Mesenchymal stem cell (in vitro differentiated cells and primary cell): ENCODE results near the gene SHLD2.
"Not testable (repeated sequence)": the region's sequence is repeated elsewhere in the genome, so short reads cannot be mapped to it uniquely, and the experiment has no call there.

ENCODE experiments used
- DNase-seq: peaks from one replicate; pipeline ENCODE4 v3.0.0-alpha.2; 2013
- H2AFZ ChIP-seq: one replicate; pipeline ENCODE4 v1.6.1; 2013; ENCODE audit warnings: low read depth, mild to moderate bottlenecking, control low read depth, inconsistent platforms, low read length, moderate library complexity
- H2AK5ac ChIP-seq: 2 replicates; pipeline ENCODE4 v1.6.1; 2013; ENCODE audit warnings: low read length, moderate library complexity, mild to moderate bottlenecking, inconsistent platforms; ENCODE audit not compliant: severe bottlenecking
- H2BK120ac ChIP-seq: one replicate; pipeline ENCODE4 v1.6.1; 2013; ENCODE audit warnings: low read depth, mild to moderate bottlenecking, inconsistent platforms, low read length, moderate library complexity
- H2BK12ac ChIP-seq, 2 experiments: one replicate each; pipeline ENCODE4 v1.6.1; 2013; ENCODE audit warnings: inconsistent platforms in 2 of 2, low read length in 2 of 2, mild to moderate bottlenecking in 2 of 2, moderate library complexity in 2 of 2, control low read depth in 1 of 2
- H2BK15ac ChIP-seq: one replicate; pipeline ENCODE4 v1.6.1; 2013; ENCODE audit warnings: mild to moderate bottlenecking, low read depth, inconsistent platforms; ENCODE audit not compliant: poor library complexity, severe bottlenecking
- H2BK5ac ChIP-seq: 2 replicates; pipeline ENCODE4 v1.6.1; 2013; ENCODE audit warnings: low read depth, mild to moderate bottlenecking, low read length, control low read depth, inconsistent platforms; ENCODE audit not compliant: poor library complexity, severe bottlenecking
- H3K14ac ChIP-seq, 2 experiments: one replicate each; pipeline ENCODE4 v1.6.1; 2013; ENCODE audit warnings: inconsistent platforms in 2 of 2, low read length in 2 of 2, control low read depth in 1 of 2, mild to moderate bottlenecking in 1 of 2, moderate library complexity in 1 of 2
- H3K18ac ChIP-seq, 2 experiments: one replicate each; pipeline ENCODE4 v1.6.1; 2013; ENCODE audit warnings: inconsistent platforms in 2 of 2, low read length in 2 of 2, control low read depth in 1 of 2, low read depth in 1 of 2, mild to moderate bottlenecking in 1 of 2
- H3K23ac ChIP-seq, 2 experiments: one replicate each; pipeline ENCODE4 v1.6.1; 2013; ENCODE audit warnings: inconsistent platforms in 2 of 2, low read length in 2 of 2, mild to moderate bottlenecking in 2 of 2, moderate library complexity in 2 of 2, control low read depth in 1 of 2
- H3K27ac ChIP-seq: 2 replicates; pipeline ENCODE4 v1.5.1; 2013; ENCODE audit warnings: mild to moderate bottlenecking, moderate library complexity, low read length, control low read depth, inconsistent platforms; ENCODE audit not compliant: poor library complexity, severe bottlenecking
- H3K27me3 ChIP-seq, 2 experiments: 2 replicates each; pipeline versions ENCODE4 v1.6.1 to v1.7.0; 2013; ENCODE audit warnings: low read length in 2 of 2, mild to moderate bottlenecking in 2 of 2, moderate library complexity in 2 of 2, control low read depth in 1 of 2, inconsistent platforms in 1 of 2; ENCODE audit not compliant: control insufficient read depth in 1 of 2, insufficient read depth in 1 of 2
- H3K36me3 ChIP-seq, 2 experiments: 2 replicates each; pipeline versions ENCODE4 v1.6.1 to v1.7.0; 2013; ENCODE audit warnings: low read length in 2 of 2, control low read depth in 1 of 2, inconsistent platforms in 1 of 2, low read depth in 1 of 2, mild to moderate bottlenecking in 1 of 2; ENCODE audit not compliant: insufficient read depth in 2 of 2, control insufficient read depth in 1 of 2
- H3K4ac ChIP-seq, 2 experiments: one replicate each; pipeline ENCODE4 v1.6.1; 2013; ENCODE audit warnings: inconsistent platforms in 2 of 2, low read length in 2 of 2, mild to moderate bottlenecking in 2 of 2, moderate library complexity in 2 of 2, control low read depth in 1 of 2, low read depth in 1 of 2
- H3K4me1 ChIP-seq: 2 replicates; pipeline ENCODE4 v1.6.1; 2013; ENCODE audit warnings: low read depth, low read length, control low read depth; ENCODE audit not compliant: control insufficient read depth, insufficient read depth
- H3K4me2 ChIP-seq: 2 replicates; pipeline ENCODE4 v1.6.1; 2013; ENCODE audit warnings: low read length, mild to moderate bottlenecking, inconsistent platforms; ENCODE audit not compliant: poor library complexity, severe bottlenecking
- H3K4me3 ChIP-seq, 2 experiments: 2 replicates each; pipeline versions ENCODE4 v1.5.1 to v1.7.0; 2013; ENCODE audit warnings: low read length in 2 of 2, mild to moderate bottlenecking in 2 of 2, control low read depth in 1 of 2, low read depth in 1 of 2; ENCODE audit not compliant: insufficient read depth in 1 of 2
- H3K79me1 ChIP-seq: replicated peaks from 2 replicates; pipeline ENCODE4 v1.6.1; 2013; ENCODE audit warnings: mild to moderate bottlenecking, control low read depth, low read length, inconsistent platforms; ENCODE audit not compliant: poor library complexity, severe bottlenecking
- H3K9ac ChIP-seq: 2 replicates; pipeline ENCODE4 v1.7.0; 2013; ENCODE audit warnings: mild to moderate bottlenecking, low read length, moderate library complexity
- H3K9me3 ChIP-seq: 2 replicates; pipeline ENCODE4 v1.7.0; 2013; ENCODE audit warnings: mild to moderate bottlenecking, low read length; ENCODE audit not compliant: control insufficient read depth
- H4K8ac ChIP-seq: one replicate; pipeline ENCODE4 v1.6.1; 2013; ENCODE audit warnings: inconsistent platforms, mild to moderate bottlenecking, low read length, moderate library complexity
- H4K91ac ChIP-seq: one replicate; pipeline ENCODE4 v1.6.1; 2013; ENCODE audit warnings: mild to moderate bottlenecking, low read length, inconsistent platforms
- WGBS: methylation state at CpG from one replicate; pipeline ENCODE4 v1.1.7; 2013; ENCODE audit warnings: mixed read lengths; 5-methylcytosine and 5-hydroxymethylcytosine counted together

The SHLD2 gene

DNA sequence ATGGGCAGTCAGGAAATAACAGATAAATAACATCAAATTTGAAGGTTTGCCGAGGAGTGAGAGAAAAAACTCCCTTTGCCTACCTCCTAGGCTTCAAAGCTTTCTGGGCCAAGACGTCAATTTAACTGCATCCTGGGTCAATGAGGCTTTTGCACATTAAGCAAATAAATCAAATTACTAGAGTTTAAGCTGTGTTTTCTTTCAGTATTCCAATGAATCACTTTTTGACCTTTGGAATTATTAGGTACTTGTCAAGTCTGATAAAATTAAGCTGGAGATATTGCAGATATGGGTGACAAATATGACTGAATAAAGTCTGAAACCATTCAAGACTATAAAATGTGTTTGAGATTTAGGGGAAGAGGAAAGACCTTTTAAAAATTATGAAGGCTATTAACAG lies 22.6 kb upstream of the SHLD2 start:
- Histone ChIP-seq H3K23ac (no peak overlapping the region), H2AFZ (no peak overlapping the region), H3K36me3 (peaks cover 20 to 76% of the 10 kb centered on the region in 2 experiments), H2BK12ac (no peak overlapping the region), H3K4me1 (no peaks in the 10 kb centered on the region), H4K8ac (no peak overlapping the region), H4K91ac (no peak overlapping the region), H3K79me1 (peaks cover 12% of the 10 kb centered on the region), H3K4me3 (no peak overlapping the region), H3K18ac (no peak overlapping the region), H3K4ac (no peak overlapping the region), H2BK15ac (no peak overlapping the region), H2AK5ac (no peak overlapping the region), H3K27ac (no peak overlapping the region), H3K4me2 (no peak overlapping the region), H3K9ac (no peak overlapping the region), H3K14ac (no peak overlapping the region), H2BK5ac (no peak overlapping the region), H3K27me3 (no peaks in the 10 kb centered on the region), H2BK120ac (no peak overlapping the region), H3K9me3 (no peaks in the 10 kb centered on the region)
- WGBS = 95% methylated on average over 2 of the region's 2 CpGs
- no peak for DNase-seq

DNA sequence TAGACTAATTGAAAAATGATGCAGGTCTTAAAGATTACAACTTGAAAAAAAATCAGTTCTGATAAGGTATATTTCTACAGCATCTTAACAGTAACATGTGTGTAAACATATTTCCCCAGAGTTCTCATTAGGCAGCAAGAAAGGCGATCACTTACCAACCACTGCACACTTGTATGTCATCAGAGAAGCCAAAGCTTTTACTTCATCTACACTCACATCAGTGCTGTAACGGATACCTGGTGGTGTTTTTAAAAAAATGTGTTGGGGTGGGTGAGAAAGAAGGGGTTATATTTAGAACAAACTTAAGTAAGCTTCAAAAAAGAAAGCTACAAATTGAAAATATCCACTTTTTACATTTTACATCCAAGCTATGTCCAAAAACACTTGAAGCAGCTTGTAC lies 18.6 kb upstream of the SHLD2 start:
- not testable (repeated sequence) for H3K9ac ChIP-seq, H3K4me3 ChIP-seq, H2BK15ac ChIP-seq, H4K91ac ChIP-seq, H2BK5ac ChIP-seq, DNase-seq, H2BK120ac ChIP-seq, H4K8ac ChIP-seq, H3K79me1 ChIP-seq, H3K4me2 ChIP-seq, H2BK12ac ChIP-seq, H3K14ac ChIP-seq, H3K9me3 ChIP-seq, H3K27me3 ChIP-seq, H3K27ac ChIP-seq, H3K23ac ChIP-seq, H3K4me1 ChIP-seq, H2AFZ ChIP-seq, H3K18ac ChIP-seq, H2AK5ac ChIP-seq, H3K4ac ChIP-seq
- WGBS = no CpG with 5 or more reads among the region's 2 CpGs
- peaks cover 12 to 41% of the 10 kb centered on the region in 2 experiments for H3K36me3 ChIP-seq

DNA sequence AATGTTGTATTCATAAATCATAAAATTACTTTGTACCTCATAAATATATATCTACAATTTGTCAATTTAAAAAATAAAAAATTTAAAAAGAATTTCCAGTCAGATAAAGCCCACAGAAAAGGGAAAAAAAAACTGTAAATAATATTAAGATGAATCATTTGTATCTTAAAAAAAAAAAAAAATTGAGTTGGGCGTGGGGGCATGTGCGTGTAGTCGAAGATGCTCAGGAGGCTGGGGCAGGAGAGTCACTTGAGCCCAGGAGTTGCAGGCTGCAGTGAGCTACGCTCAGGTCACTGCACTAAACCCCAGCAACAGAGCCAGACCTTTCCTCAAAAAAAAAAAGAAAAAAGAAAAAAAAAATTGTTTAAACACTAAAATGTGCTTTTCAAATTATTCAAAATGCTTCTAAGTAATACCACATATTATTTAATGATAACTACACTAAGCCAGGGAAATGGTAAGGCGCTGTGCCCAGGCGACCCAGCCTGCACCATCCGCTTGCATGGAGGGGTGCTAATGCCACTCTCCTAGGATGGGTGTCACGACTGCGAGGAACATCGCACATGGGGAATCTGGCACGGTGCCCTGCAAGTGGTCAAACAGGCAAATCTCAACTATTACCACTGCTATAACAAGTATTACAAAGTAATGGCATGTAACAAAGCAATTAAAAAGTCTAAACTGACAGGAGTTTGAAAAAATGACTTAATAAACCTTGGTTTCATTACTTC lies 15.7 kb upstream of the SHLD2 start:
- DNase-seq = no peak
- H3K9me3 ChIP-seq = no peaks in the 10 kb centered on the region
- no peak overlapping the region for H3K4ac ChIP-seq
- H3K79me1 ChIP-seq = peaks cover 2% of the 10 kb centered on the region
- H2BK12ac ChIP-seq = no peak overlapping the region
- no peak overlapping the region for H3K4me2 ChIP-seq
- H3K36me3 ChIP-seq = peaks cover 3 to 12% of the 10 kb centered on the region in 2 experiments
- no peak overlapping the region for H2BK5ac ChIP-seq
- no peak overlapping the region for H2AFZ ChIP-seq
- H4K8ac ChIP-seq = no peak overlapping the region
- no peak overlapping the region for H3K4me3 ChIP-seq
- no peak overlapping the region for H3K18ac ChIP-seq
- H3K23ac ChIP-seq = no peak overlapping the region
- no peak overlapping the region for H2BK15ac ChIP-seq
- no peak overlapping the region for H2BK120ac ChIP-seq
- H3K27me3 ChIP-seq = no peaks in the 10 kb centered on the region
- H3K14ac ChIP-seq = no peak overlapping the region
- H3K27ac ChIP-seq = no peak overlapping the region
- H2AK5ac ChIP-seq = no peak overlapping the region
- H3K9ac ChIP-seq = no peak overlapping the region
- 100% methylated on average over 6 of the region's 11 CpGs for whole genome bisulfite sequencing
- no peak overlapping the region for H4K91ac ChIP-seq
- peaks cover 5% of the 10 kb centered on the region for H3K4me1 ChIP-seq

DNA sequence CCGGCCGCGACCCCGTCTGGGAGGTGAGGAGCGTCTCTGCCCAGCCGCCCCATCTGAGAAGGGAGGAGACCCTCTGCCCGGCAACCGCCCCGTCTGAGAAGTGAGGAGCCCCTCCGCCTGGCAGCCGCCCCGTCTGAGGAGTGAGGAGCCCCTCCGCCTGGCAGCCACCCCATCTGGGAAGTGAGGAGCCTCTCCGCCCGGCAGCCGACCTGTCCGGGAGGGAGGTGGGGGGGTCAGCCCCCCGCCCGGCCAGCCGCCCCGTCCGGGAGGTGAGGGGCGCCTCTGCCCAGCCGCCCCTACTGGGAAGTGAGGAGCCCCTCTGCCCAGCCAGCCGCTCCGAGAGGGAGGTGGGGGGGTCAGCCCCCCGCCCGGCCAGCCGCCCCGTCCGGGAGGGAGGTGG lies 14.4 kb upstream of the SHLD2 start:
- H3K18ac ChIP-seq, H3K79me1 ChIP-seq, H3K4me1 ChIP-seq, H3K36me3 ChIP-seq, H3K27me3 ChIP-seq, H3K23ac ChIP-seq, DNase-seq, H2AFZ ChIP-seq, H3K9ac ChIP-seq, H2BK120ac ChIP-seq, H3K14ac ChIP-seq, H2AK5ac ChIP-seq, H3K9me3 ChIP-seq, H2BK15ac ChIP-seq, H3K4ac ChIP-seq, H4K91ac ChIP-seq, H3K4me2 ChIP-seq, H3K4me3 ChIP-seq, H2BK12ac ChIP-seq, H4K8ac ChIP-seq, H3K27ac ChIP-seq, H2BK5ac ChIP-seq: not testable (repeated sequence)
- 100% methylated on average over 8 of the region's 31 CpGs for WGBS
